ENCODE measurements around the gene DMD. TPM values are rescaled to one million over a fixed set of nuclear protein-coding genes. Genes with fewer than 3 reads are reported as not detected.

DMD gene
- polyA plus RNA-seq, 3 donors, result 0.23 TPM; not detected in 2

DNA sequence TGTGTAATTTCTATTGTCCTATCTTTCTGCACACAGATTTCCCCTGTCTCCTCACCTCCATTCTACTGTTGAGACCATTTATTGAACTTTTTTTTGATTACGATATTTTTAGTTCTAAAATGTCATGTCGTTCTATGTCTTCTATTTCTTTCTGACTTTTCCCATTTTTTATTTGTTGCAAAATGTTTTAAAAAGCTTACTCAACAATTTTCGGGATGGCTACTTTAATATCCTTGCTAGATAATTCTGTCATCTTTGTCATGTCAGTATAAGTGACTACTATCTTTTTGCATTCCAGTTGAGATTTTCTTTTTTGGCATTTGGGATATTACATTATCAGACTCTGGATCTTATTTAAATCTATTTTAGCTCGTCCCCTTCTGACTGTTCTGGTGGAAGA lies 7.5 kb upstream of the DMD start:
- Histone ChIP-seq H3K4me2 (replicated peaks; ENCODE audit: extremely low read depth, low read length, poor library complexity, severe bottlenecking) (no peak overlapping the region), H2AFZ (ENCODE audit: insufficient read depth, low read depth, low read length, poor library complexity, severe bottlenecking) (no peak overlapping the region), H4K20me1 (ENCODE audit: insufficient read depth, low read length) (no peaks in the 10 kb centered on the region), H3K9ac (ENCODE audit: insufficient read depth, low read length, poor library complexity, severe bottlenecking) (no peak overlapping the region), H3K27me3 (ENCODE audit: control insufficient read depth in 2 of 2, insufficient read depth in 2 of 2, low read length in 2 of 2) (no peaks in the 10 kb centered on the region), H3K9me3 (replicated peaks in 1 of 2; ENCODE audit: control insufficient read depth in 1 of 2, insufficient read depth in 1 of 2, low read length in 2 of 2) (no peaks in the 10 kb centered on the region), H3K4me3 (replicated peaks in 1 of 3; ENCODE audit: low read depth in 2 of 3, low read length in 3 of 3) (no peak overlapping the region), H3K27ac (ENCODE audit: low read depth in 1 of 2, low read length in 2 of 2) (no peak overlapping the region), H3K79me2 (ENCODE audit: insufficient read depth, low read length) (no peaks in the 10 kb centered on the region), H3K4me1 (ENCODE audit: control insufficient read depth in 1 of 2, insufficient read depth in 2 of 2, low read length in 2 of 2) (no peaks in the 10 kb centered on the region), H3K36me3 (replicated peaks in 1 of 2; ENCODE audit: control insufficient read depth in 1 of 2, insufficient read depth in 2 of 2, low read length in 2 of 2) (no peaks in the 10 kb centered on the region)
- WGBS (ENCODE audit: insufficient coverage), result no CpG with 5 or more reads among the region's 4 CpGs
- H3K4me3 Mint-ChIP-seq, result no peak overlapping the region
- H3K36me3 Mint-ChIP-seq, result no peaks in the 10 kb centered on the region
- no peaks in the 10 kb centered on the region for H3K4me1 Mint-ChIP-seq
- intact Hi-C loops (cut with micrococcal nuclease), result no loop called here
- no peaks in the 10 kb centered on the region for H3K27me3 Mint-ChIP-seq (ENCODE audit: low read depth in 3 of 3)
- no peak for DNase-seq
- peaks cover 0 to 4% (median 0%) of the 10 kb centered on the region in 7 donors for H3K9me3 Mint-ChIP-seq
- TF ChIP-seq, protein P1, sequence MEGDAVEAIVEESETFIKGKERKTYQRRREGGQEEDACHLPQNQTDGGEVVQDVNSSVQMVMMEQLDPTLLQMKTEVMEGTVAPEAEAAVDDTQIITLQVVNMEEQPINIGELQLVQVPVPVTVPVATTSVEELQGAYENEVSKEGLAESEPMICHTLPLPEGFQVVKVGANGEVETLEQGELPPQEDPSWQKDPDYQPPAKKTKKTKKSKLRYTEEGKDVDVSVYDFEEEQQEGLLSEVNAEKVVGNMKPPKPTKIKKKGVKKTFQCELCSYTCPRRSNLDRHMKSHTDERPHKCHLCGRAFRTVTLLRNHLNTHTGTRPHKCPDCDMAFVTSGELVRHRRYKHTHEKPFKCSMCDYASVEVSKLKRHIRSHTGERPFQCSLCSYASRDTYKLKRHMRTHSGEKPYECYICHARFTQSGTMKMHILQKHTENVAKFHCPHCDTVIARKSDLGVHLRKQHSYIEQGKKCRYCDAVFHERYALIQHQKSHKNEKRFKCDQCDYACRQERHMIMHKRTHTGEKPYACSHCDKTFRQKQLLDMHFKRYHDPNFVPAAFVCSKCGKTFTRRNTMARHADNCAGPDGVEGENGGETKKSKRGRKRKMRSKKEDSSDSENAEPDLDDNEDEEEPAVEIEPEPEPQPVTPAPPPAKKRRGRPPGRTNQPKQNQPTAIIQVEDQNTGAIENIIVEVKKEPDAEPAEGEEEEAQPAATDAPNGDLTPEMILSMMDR (IDR thresholded peaks at IDR 0.05), result no peak
- H3K27ac Mint-ChIP-seq, result no peak overlapping the region

DNA sequence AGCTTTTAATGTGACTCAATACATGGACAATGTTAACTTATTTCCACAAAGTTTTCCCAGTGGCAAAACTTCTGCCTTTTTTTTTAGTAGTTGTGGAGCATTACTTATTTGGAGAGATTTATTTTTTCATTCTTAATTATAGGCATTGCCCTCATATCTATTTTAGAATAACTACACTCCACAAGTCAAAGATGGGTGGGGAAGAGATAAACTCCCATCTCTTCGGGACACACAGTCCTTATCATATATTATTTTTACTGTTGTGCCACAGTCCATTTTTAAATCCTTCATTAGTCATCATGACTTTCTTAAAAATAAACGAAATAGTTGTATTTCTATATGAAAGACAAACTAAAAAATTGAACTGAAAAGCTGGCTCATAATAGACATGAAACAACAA lies 1.2 kb downstream of the DMD start:
- TF ChIP-seq, protein P1 (IDR thresholded peaks at IDR 0.05), result no peak
- H3K4me3 ChIP-seq (replicated peaks in 1 of 3; ENCODE audit: low read depth in 2 of 3, low read length in 3 of 3), result no peak overlapping the region
- H3K4me2 ChIP-seq (replicated peaks; ENCODE audit: extremely low read depth, low read length, poor library complexity, severe bottlenecking), result no peak overlapping the region
- Mint-ChIP-seq H3K36me3 (no peaks in the 10 kb centered on the region), H3K4me3 (no peak overlapping the region), H3K9me3 (peaks cover 0 to 3% (median 2%) of the 10 kb centered on the region in 7 donors), H3K27ac (no peak overlapping the region), H3K27me3 (ENCODE audit: low read depth in 3 of 3) (no peaks in the 10 kb centered on the region), H3K4me1 (no peaks in the 10 kb centered on the region)
- no peak overlapping the region for H3K27ac ChIP-seq (ENCODE audit: low read depth in 1 of 2, low read length in 2 of 2)
- no peaks in the 10 kb centered on the region for H3K79me2 ChIP-seq (ENCODE audit: insufficient read depth, low read length)
- no peaks in the 10 kb centered on the region for H3K9me3 ChIP-seq (replicated peaks in 1 of 2; ENCODE audit: control insufficient read depth in 1 of 2, insufficient read depth in 1 of 2, low read length in 2 of 2)
- intact Hi-C loops (cut with micrococcal nuclease), result no loop called here
- H3K36me3 ChIP-seq (replicated peaks in 1 of 2; ENCODE audit: control insufficient read depth in 1 of 2, insufficient read depth in 2 of 2, low read length in 2 of 2), result no peaks in the 10 kb centered on the region
- no peaks in the 10 kb centered on the region for H4K20me1 ChIP-seq (ENCODE audit: insufficient read depth, low read length)
- H2AFZ ChIP-seq (ENCODE audit: insufficient read depth, low read depth, low read length, poor library complexity, severe bottlenecking), result no peak overlapping the region
- DNase-seq, result no peak
- no peaks in the 10 kb centered on the region for H3K4me1 ChIP-seq (ENCODE audit: control insufficient read depth in 1 of 2, insufficient read depth in 2 of 2, low read length in 2 of 2)
- no CpG with 5 or more reads among the region's 2 CpGs for WGBS (ENCODE audit: insufficient coverage)
- H3K9ac ChIP-seq (ENCODE audit: insufficient read depth, low read length, poor library complexity, severe bottlenecking), result no peak overlapping the region
- no peaks in the 10 kb centered on the region for H3K27me3 ChIP-seq (ENCODE audit: control insufficient read depth in 2 of 2, insufficient read depth in 2 of 2, low read length in 2 of 2)

Data from CD14-positive monocyte (primary cell).